Measurements from ENCODE around the gene PER1. TPM values are rescaled to one million over a fixed set of nuclear protein-coding genes. Genes with fewer than 3 reads are reported as not detected.

PER1 gene
- total RNA-seq, 1 donor from 2014 or later = 152 TPM

- DNase-seq (ENCODE audit: low spot score) = no peak
These were observed 61.0 kb downstream of the PER1 start for GRCh38 chr17:8091033-8091687.

Other genes starting within 250 kb of the PER1 start
- 2.5 TPM for gene RNF227, start 236.1 kb downstream of the PER1 start, total RNA-seq
- gene KCNAB3, start 222.5 kb downstream of the PER1 start, total RNA-seq = 7.9 TPM
- 166 TPM for gene TRAPPC1, start 220.5 kb downstream of the PER1 start, total RNA-seq
- 25.6 TPM for gene CNTROB, start 220.2 kb downstream of the PER1 start, total RNA-seq
- 0.81 TPM for gene GUCY2D, start 149.8 kb downstream of the PER1 start, total RNA-seq
- gene ALOX15B, start 113.3 kb downstream of the PER1 start, total RNA-seq = 5.3 TPM
- gene ALOX12B, start 64.7 kb downstream of the PER1 start, total RNA-seq = 0.62 TPM
- 0.44 TPM for gene ALOXE3, start 33.9 kb downstream of the PER1 start, total RNA-seq
- gene HES7, start 28.3 kb downstream of the PER1 start, total RNA-seq = not detected
- gene VAMP2, start 10.5 kb upstream of the PER1 start, total RNA-seq = 87.9 TPM
- gene TMEM107, start 24.0 kb upstream of the PER1 start, total RNA-seq = 17.1 TPM
- 7.1 TPM for gene BORCS6, start 37.8 kb upstream of the PER1 start, total RNA-seq
- 1.9 TPM for gene AURKB, start 58.2 kb upstream of the PER1 start, total RNA-seq
- 63.1 TPM for gene CTC1, start 95.7 kb upstream of the PER1 start, total RNA-seq
- 82.6 TPM for gene PFAS, start 96.9 kb upstream of the PER1 start, total RNA-seq
- gene RANGRF, start 136.3 kb upstream of the PER1 start, total RNA-seq = 24.6 TPM
- gene SLC25A35, start 143.0 kb upstream of the PER1 start, total RNA-seq = 12.5 TPM
- gene ARHGEF15, start 157.8 kb upstream of the PER1 start, total RNA-seq = 28.7 TPM
- gene ODF4, start 187.4 kb upstream of the PER1 start, total RNA-seq = not detected
- 2,627 TPM for gene RPL26, start 230.8 kb upstream of the PER1 start, total RNA-seq
- not detected for gene RNF222, start 245.4 kb upstream of the PER1 start, total RNA-seq